Vagina (tissue), 2 donors: Measurements from ENCODE around the gene IL1R2.

ENCODE experiments used
- POLR2A ChIP-seq, 2 donors: fragments of 450-650 bp; IDR thresholded peaks; one replicate each; pipeline ENCODE4 v1.6.1; 2017; ENCODE audit warnings: antibody characterized with exemption in 2 of 2, mild to moderate bottlenecking in 2 of 2, moderate library complexity in 2 of 2
- POLR2AphosphoS5 ChIP-seq, 2 donors: sonication (generic); formaldehyde crosslinking; IDR thresholded peaks; one replicate each; pipeline ENCODE4 v1.9.0; 2017; ENCODE audit warnings: antibody characterized with exemption in 2 of 2, mild to moderate bottlenecking in 2 of 2, low read depth in 1 of 2; ENCODE audit not compliant: insufficient read depth in 1 of 2
- TF ChIP-seq, protein P1 (sequence below), 3 experiments: fragments of 450-650 bp in 2 of 3; fragments of 200-600 bp in 1 of 3; sonication (generic) in 1 of 3; IDR thresholded peaks; one replicate each; pipeline ENCODE4 v1.5.1; 2017 to 2019; ENCODE audit warnings: antibody characterized with exemption in 3 of 3, mild to moderate bottlenecking in 2 of 3, moderate library complexity in 2 of 3

DNA sequence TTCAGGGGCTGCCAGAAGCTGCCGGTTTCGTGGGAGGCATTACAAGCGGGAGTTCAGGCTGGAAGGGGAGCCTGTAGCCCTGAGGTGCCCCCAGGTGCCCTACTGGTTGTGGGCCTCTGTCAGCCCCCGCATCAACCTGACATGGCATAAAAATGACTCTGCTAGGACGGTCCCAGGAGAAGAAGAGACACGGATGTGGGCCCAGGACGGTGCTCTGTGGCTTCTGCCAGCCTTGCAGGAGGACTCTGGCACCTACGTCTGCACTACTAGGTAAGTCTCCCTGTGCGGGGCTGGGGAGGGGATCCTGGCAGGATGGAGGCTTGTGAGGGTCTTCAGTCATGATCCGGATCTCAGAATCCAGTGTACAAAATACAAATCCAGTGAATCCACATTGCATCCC lies 17.8 kb downstream of the IL1R2 start:
- TF ChIP-seq POLR2A (IDR thresholded peaks at IDR 0.05) (no peak), POLR2AphosphoS5 (IDR thresholded peaks at IDR 0.05; ENCODE audit: insufficient read depth in 1 of 2, low read depth in 1 of 2) (no peak)
- TF ChIP-seq, protein P1, sequence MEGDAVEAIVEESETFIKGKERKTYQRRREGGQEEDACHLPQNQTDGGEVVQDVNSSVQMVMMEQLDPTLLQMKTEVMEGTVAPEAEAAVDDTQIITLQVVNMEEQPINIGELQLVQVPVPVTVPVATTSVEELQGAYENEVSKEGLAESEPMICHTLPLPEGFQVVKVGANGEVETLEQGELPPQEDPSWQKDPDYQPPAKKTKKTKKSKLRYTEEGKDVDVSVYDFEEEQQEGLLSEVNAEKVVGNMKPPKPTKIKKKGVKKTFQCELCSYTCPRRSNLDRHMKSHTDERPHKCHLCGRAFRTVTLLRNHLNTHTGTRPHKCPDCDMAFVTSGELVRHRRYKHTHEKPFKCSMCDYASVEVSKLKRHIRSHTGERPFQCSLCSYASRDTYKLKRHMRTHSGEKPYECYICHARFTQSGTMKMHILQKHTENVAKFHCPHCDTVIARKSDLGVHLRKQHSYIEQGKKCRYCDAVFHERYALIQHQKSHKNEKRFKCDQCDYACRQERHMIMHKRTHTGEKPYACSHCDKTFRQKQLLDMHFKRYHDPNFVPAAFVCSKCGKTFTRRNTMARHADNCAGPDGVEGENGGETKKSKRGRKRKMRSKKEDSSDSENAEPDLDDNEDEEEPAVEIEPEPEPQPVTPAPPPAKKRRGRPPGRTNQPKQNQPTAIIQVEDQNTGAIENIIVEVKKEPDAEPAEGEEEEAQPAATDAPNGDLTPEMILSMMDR (IDR thresholded peaks at IDR 0.05) = no peak
